Measurements from ENCODE around the gene PDSS2. TPM values are rescaled to one million over a fixed set of nuclear protein-coding genes. Genes with fewer than 3 reads are reported as not detected.

PDSS2 gene
- total and polyA plus RNA-seq, 9 of the 15 experiments (the other 6 are each of a cell fraction or from before 2014, with no cell fraction given), result 5.8 to 21.1 (median 12.0) TPM

DNA sequence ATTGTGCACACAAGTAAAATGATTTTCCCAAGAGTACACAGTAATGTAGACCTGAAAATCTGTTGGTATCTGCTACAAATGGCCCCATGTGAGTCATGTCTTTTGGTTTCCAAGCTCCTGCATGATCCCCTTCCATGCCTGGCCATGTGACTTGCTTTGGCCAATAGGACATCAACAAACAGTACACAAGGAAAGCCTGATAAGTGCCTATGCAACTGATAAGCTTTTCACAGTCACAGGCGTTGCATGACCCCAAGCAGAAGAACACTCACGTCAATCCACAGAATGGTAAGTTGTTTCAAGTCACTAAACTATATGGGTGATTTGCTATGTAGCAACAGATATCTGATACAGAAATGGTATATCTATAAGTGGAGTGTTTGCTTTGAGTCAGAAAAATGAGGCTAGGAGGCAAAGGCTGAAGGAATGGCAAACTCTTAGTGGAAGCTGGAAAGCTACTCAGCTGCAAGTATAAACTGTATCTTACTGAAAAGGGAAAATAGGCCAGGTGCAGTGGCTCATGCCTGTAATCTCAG is 184.0 kb downstream of the PDSS2 start (continued):
- no peak for TF ChIP-seq MXI1 (IDR thresholded peaks at IDR 0.05; ENCODE audit: low read depth, low read length)
- TF ChIP-seq PCBP2 (IDR thresholded peaks at IDR 0.05; ENCODE audit: low read depth, low read length, poor library complexity, severe bottlenecking), result no peak
- TF ChIP-seq POLR2AphosphoS5 (IDR thresholded peaks at IDR 0.05; ENCODE audit: control insufficient read depth, insufficient read depth, low read depth, low read length), result peak; percentile 73
- peak; percentile 87 for TF ChIP-seq PML (IDR thresholded peaks at IDR 0.05; ENCODE audit: low read length)
- TF ChIP-seq GTF3C2 (IDR thresholded peaks at IDR 0.05; ENCODE audit: borderline replicate concordance, extremely low read depth, insufficient read length), result no peak
- TF ChIP-seq ZNF197 (CRISPR knock-in tag; IDR thresholded peaks at IDR 0.05; ENCODE audit: low read depth), result peak; percentile 65; the same call in 1 of the 2 replicates
- TF ChIP-seq FOS (IDR thresholded peaks at IDR 0.05; ENCODE audit: extremely low read depth, insufficient read length), result peak; percentile 79
- peak; percentile 56 for TF ChIP-seq TBP (optimal IDR thresholded peaks at IDR 0.05; ENCODE audit: low read depth, low read length)
- peak; percentile 98 for TF ChIP-seq EHMT2 (IDR thresholded peaks at IDR 0.05)
- no peak for TF ChIP-seq SIRT6 (IDR thresholded peaks at IDR 0.05; ENCODE audit: low read depth, low read length)
- no peak for TF ChIP-seq ZFP30 (CRISPR knock-in tag; IDR thresholded peaks at IDR 0.05; ENCODE audit: borderline replicate concordance)
- peak; percentile 83 for TF ChIP-seq HDAC2 (IDR thresholded peaks at IDR 0.05)
- TF ChIP-seq NCOA1 (IDR thresholded peaks at IDR 0.05; ENCODE audit: low read depth), result peak; percentile 73
- TF ChIP-seq L3MBTL2 (IDR thresholded peaks at IDR 0.05), result peak; percentile 94
- TF ChIP-seq RB1 (IDR thresholded peaks at IDR 0.05; ENCODE audit: low read depth), result no peak
- TF ChIP-seq MCM7 (IDR thresholded peaks at IDR 0.05), result no peak
- peak; percentile 76; the same call in 1 of the 2 replicates for TF ChIP-seq STAT5A (IDR thresholded peaks at IDR 0.05; ENCODE audit: borderline replicate concordance, low read length)
- TF ChIP-seq MNT (conservative IDR thresholded peaks at IDR 0.05), result peak; percentile 72 to 80
- TF ChIP-seq, protein P1, sequence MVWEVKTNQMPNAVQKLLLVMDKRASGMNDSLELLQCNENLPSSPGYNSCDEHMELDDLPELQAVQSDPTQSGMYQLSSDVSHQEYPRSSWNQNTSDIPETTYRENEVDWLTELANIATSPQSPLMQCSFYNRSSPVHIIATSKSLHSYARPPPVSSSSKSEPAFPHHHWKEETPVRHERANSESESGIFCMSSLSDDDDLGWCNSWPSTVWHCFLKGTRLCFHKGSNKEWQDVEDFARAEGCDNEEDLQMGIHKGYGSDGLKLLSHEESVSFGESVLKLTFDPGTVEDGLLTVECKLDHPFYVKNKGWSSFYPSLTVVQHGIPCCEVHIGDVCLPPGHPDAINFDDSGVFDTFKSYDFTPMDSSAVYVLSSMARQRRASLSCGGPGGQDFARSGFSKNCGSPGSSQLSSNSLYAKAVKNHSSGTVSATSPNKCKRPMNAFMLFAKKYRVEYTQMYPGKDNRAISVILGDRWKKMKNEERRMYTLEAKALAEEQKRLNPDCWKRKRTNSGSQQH (CRISPR knock-in tag; IDR thresholded peaks at IDR 0.05), result no peak
- TF ChIP-seq ZNF644 (tag; IDR thresholded peaks at IDR 0.05; ENCODE audit: low read depth), result peak; percentile 58; the same call in 1 of the 2 replicates
- no peak for TF ChIP-seq CREBBP (IDR thresholded peaks at IDR 0.05; ENCODE audit: low read depth, low read length)
- no peak for TF ChIP-seq MCM3 (IDR thresholded peaks at IDR 0.05)
- TF ChIP-seq, protein P2, sequence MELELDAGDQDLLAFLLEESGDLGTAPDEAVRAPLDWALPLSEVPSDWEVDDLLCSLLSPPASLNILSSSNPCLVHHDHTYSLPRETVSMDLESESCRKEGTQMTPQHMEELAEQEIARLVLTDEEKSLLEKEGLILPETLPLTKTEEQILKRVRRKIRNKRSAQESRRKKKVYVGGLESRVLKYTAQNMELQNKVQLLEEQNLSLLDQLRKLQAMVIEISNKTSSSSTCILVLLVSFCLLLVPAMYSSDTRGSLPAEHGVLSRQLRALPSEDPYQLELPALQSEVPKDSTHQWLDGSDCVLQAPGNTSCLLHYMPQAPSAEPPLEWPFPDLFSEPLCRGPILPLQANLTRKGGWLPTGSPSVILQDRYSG (tag; conservative IDR thresholded peaks at IDR 0.05; ENCODE audit: low read depth), result no peak
